Adipose tissue (tissue), 3 donors: ENCODE results near the gene ZFP1. TPM values are rescaled to one million over a fixed set of nuclear protein-coding genes. Genes with fewer than 3 reads are reported as not detected.
"Not testable (repeated sequence)": the region's sequence is repeated elsewhere in the genome, so short reads cannot be mapped to it uniquely, and the experiment has no call there.

Experiments
- H3K27ac ChIP-seq: one replicate; pipeline ENCODE4 v1.5.1; 2013; ENCODE audit warnings: low read depth, low read length
- WGBS, 3 donors: extraction: QIAGEN DNeasy Blood & Tissue Kit; methylation state at CpG; one replicate each; pipeline ENCODE4 v1.1.7; 2013; 5-methylcytosine and 5-hydroxymethylcytosine counted together
- polyA plus RNA-seq, 3 donors: library from polyadenylated mRNA; stranded (reverse); fragments of 200-250 nt; gene quantifications; one replicate each; pipeline ENCODE4 v1.2.3, GENCODE V29; 2013
- donor health status: healthy with polysubstance abuse.
- donor health status: Bipolar disorder and iron deficiency.
- donor health status: healthy.

ZFP1 gene
- polyA plus RNA-seq, 3 donors: 1.7 to 7.1 (median 3.4) TPM

GRCh38 chr16:75111961-75112733 is 36.2 kb upstream of the ZFP1 start:
- H3K27ac ChIP-seq: no peak overlapping the region
- 26 to 65% (median 27%) methylated on average over 26 of the region's 26 CpGs for WGBS, 3 donors

- no peak overlapping the region for H3K27ac ChIP-seq
- 46 to 72% (median 49%) methylated on average over 14 of the region's 14 CpGs for WGBS, 3 donors
Measured at GRCh38 chr16:75112734-75113491, 35.4 kb upstream of the ZFP1 start.

GRCh38 chr16:75113541-75114121 is 34.7 kb upstream of the ZFP1 start:
- WGBS, 3 donors: 71 to 88% (median 82%) methylated on average over 20 of the region's 20 CpGs
- H3K27ac ChIP-seq: no peak overlapping the region

- 80 to 91% (median 88%) methylated on average over 38 to 44 of the region's 44 CpGs for WGBS, 3 donors
Measured at GRCh38 chr16:75114179-75114945, 34.0 kb upstream of the ZFP1 start.

GRCh38 chr16:75114946-75115825 is 33.1 kb upstream of the ZFP1 start:
- 89% methylated on average over 43 to 45 of the region's 45 CpGs for WGBS, 3 donors
- no peak overlapping the region for H3K27ac ChIP-seq

More at GRCh38 chr16:75114179-75114945, 34.0 kb upstream of the ZFP1 start:
- H3K27ac ChIP-seq: no peak overlapping the region

GRCh38 chr16:75116081-75116910 is 32.0 kb upstream of the ZFP1 start, which contains the start of gene LDHD:
TSS of gene LDHD (minus strand) at chr16:75116780. CDS start at chr16:75116720, 60 bp downstream.
- 33 to 48% (median 38%) methylated on average over 15 of the region's 15 CpGs for WGBS, 3 donors
- no peak within 1 kb of the TSS for H3K27ac ChIP-seq

- no peak overlapping the region for H3K27ac ChIP-seq
- WGBS, 3 donors: 37 to 39% (median 37%) methylated on average over 3 of the region's 3 CpGs
Measured at GRCh38 chr16:75116911-75117245, 31.4 kb upstream of the ZFP1 start.

GRCh38 chr16:75118943-75119539 is 29.3 kb upstream of the ZFP1 start:
- H3K27ac ChIP-seq: no peak overlapping the region
- 85 to 87% (median 85%) methylated on average over 6 of the region's 6 CpGs for WGBS, 3 donors

- WGBS, 3 donors: 62 to 81% (median 75%) methylated on average over 4 of the region's 4 CpGs
- no peak overlapping the region for H3K27ac ChIP-seq
Measured at GRCh38 chr16:75120253-75120652, 28.1 kb upstream of the ZFP1 start.

GRCh38 chr16:75121949-75122568 is 26.3 kb upstream of the ZFP1 start:
- no peak overlapping the region for H3K27ac ChIP-seq
- WGBS, 3 donors: 89 to 96% (median 96%) methylated on average over 6 of the region's 6 CpGs

GRCh38 chr16:75122609-75123008 is 25.7 kb upstream of the ZFP1 start:
- WGBS, 3 donors: 90 to 98% (median 96%) methylated on average over 1 of the region's 1 CpG
- no peak overlapping the region for H3K27ac ChIP-seq

GRCh38 chr16:75127713-75128415 is 20.5 kb upstream of the ZFP1 start:
- no peak overlapping the region for H3K27ac ChIP-seq
- WGBS, 3 donors: 66 to 78% (median 77%) methylated on average over 4 of the region's 4 CpGs

GRCh38 chr16:75129421-75130149 is 18.7 kb upstream of the ZFP1 start:
- H3K27ac ChIP-seq: not testable (repeated sequence)
- 55 to 71% (median 63%) methylated on average over 5 of the region's 5 CpGs for WGBS, 3 donors

- 72 to 89% (median 80%) methylated on average over 9 of the region's 9 CpGs for WGBS, 3 donors
- no peak overlapping the region for H3K27ac ChIP-seq
Measured at GRCh38 chr16:75130150-75130771, 18.1 kb upstream of the ZFP1 start.

GRCh38 chr16:75131081-75131480 is 17.2 kb upstream of the ZFP1 start:
- WGBS, 3 donors: 62 to 70% (median 70%) methylated on average over 7 of the region's 7 CpGs
- H3K27ac ChIP-seq: no peak overlapping the region
